Coronary artery (tissue), 2 donors: ENCODE results near the gene NELL2.

ENCODE experiments used
- DNase-seq: peaks from one replicate; pipeline ENCODE4 v3.0.0-alpha.2; 2017; ENCODE audit warnings: low spot score
- H3K27ac ChIP-seq, 2 donors: fragments of 200-600 bp; sonication (generic); one replicate each; pipeline ENCODE4 v1.5.1; 2016 to 2019
- H3K4me3 ChIP-seq: fragments of 200-600 bp; sonication (generic); 2 replicates; pipeline ENCODE4 v1.5.1; 2016; ENCODE audit warnings: mild to moderate bottlenecking, moderate library complexity
- TF ChIP-seq, protein P1 (sequence below): fragments of 200-600 bp; sonication (generic); IDR thresholded peaks from one replicate; pipeline ENCODE4 v1.5.1; 2019; ENCODE audit warnings: antibody characterized with exemption

Gene NELL2

DNA sequence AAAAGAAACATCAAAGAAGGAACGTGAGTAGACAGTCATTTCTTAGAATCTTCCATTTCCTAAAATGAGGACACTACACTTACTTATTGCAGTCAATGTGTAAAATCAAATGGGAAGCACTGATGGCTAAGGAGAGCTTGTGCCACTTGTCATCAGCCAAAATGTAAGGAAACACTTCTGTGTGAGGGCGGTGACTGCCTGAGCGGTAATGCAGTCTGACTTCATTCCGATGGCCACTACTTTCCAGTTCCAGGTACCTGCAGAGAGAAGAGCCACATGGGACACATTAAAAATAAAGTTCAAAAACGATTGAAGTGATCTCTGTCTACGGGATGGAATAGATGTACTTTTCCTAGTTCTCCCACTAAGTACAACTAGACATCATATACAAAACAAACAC, 96.3 kb downstream of the NELL2 start:
- TF ChIP-seq, protein P1, sequence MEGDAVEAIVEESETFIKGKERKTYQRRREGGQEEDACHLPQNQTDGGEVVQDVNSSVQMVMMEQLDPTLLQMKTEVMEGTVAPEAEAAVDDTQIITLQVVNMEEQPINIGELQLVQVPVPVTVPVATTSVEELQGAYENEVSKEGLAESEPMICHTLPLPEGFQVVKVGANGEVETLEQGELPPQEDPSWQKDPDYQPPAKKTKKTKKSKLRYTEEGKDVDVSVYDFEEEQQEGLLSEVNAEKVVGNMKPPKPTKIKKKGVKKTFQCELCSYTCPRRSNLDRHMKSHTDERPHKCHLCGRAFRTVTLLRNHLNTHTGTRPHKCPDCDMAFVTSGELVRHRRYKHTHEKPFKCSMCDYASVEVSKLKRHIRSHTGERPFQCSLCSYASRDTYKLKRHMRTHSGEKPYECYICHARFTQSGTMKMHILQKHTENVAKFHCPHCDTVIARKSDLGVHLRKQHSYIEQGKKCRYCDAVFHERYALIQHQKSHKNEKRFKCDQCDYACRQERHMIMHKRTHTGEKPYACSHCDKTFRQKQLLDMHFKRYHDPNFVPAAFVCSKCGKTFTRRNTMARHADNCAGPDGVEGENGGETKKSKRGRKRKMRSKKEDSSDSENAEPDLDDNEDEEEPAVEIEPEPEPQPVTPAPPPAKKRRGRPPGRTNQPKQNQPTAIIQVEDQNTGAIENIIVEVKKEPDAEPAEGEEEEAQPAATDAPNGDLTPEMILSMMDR = no peak
- H3K4me3 ChIP-seq = no peak overlapping the region

GRCh38 chr12:44778863-44779262, 97.3 kb downstream of the NELL2 start:
- TF ChIP-seq, protein P1 = no peak

More for the DNA sequence above, 96.3 kb downstream of the NELL2 start:
- H3K27ac ChIP-seq = no peak overlapping the region
- no peak for DNase-seq

DNA sequence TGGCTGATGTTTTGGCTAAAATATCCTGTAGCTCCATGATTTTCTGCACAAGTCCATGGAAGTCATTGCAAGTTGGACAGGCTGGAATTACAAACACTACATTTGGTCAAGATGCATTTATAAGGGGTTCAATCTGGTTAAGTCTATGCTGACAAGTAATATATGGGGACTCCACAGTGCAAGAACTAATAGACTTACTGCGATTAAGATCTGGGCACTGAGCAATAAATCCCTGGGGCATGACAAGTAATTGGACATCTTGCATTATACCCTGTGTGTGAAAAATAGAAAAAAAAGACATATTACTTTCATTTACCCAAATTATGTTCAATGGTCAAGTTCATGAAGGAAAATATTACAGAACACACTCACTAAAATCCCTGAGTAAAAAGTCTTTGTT, 99.1 kb downstream of the NELL2 start:
- TF ChIP-seq, protein P1 = no peak
- no peak overlapping the region for H3K4me3 ChIP-seq

More at GRCh38 chr12:44778863-44779262, 97.3 kb downstream of the NELL2 start:
- DNase-seq = no peak
- no peak overlapping the region for H3K4me3 ChIP-seq
- H3K27ac ChIP-seq = no peak overlapping the region

DNA sequence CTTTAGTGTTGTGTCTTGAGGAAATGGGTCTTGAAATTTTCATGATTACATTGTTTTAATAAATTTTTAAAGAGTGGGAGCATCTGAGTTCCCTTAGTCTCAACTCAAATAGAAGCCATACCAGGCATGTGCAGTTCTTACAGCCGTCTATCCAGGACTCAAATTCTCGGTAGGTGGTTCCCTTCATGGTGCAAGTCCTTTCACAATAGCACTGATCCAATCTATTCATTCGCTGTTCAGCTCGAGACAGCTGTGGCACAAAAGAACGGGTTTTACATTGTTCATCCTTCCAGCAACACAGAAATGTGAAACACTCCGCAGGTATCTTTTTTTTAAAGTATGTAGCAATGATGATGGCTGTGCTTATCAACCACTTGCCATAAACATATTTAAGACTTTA, 100.2 kb downstream of the NELL2 start:
- Histone ChIP-seq H3K27ac (no peak overlapping the region), H3K4me3 (no peak overlapping the region)
- TF ChIP-seq, protein P1 = no peak
- DNase-seq = no peak

More for the DNA sequence above, 99.1 kb downstream of the NELL2 start:
- DNase-seq = no peak
- no peak overlapping the region for H3K27ac ChIP-seq

DNA sequence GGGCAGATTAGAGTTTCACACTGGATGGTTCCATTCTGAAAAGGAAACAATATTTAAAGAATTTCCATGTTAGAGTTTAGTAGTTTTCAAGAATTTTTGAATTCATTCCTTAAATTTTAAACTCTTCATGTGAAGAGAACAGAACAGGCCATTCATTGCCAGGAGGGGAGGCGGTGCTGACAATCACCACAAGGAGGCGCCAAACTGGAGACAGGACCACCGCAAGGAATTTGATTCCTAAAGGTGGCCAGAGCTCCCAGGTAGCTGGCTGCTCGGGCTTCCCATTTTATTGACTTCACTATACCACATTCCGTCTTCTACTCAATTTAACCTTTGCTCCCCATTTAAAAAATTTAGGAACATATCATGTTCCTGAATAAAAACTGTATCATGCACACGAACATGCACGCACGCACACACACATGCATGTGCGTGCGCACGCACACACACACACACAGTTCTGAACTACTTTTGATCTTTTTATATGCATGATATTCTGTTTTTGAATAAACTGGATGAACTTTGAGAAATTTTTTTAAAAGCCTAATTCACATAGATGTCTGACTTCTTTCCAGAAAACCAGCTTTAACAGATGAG, 101.2 kb downstream of the NELL2 start:
- DNase-seq = no peak
- Histone ChIP-seq H3K27ac (no peak overlapping the region), H3K4me3 (no peak overlapping the region)
- TF ChIP-seq, protein P1 = no peak

GRCh38 chr12:44771485-44772021, 104.6 kb downstream of the NELL2 start:
- TF ChIP-seq, protein P1 = no peak
- DNase-seq = no peak
- no peak overlapping the region for H3K27ac ChIP-seq
- H3K4me3 ChIP-seq = no peak overlapping the region

DNA sequence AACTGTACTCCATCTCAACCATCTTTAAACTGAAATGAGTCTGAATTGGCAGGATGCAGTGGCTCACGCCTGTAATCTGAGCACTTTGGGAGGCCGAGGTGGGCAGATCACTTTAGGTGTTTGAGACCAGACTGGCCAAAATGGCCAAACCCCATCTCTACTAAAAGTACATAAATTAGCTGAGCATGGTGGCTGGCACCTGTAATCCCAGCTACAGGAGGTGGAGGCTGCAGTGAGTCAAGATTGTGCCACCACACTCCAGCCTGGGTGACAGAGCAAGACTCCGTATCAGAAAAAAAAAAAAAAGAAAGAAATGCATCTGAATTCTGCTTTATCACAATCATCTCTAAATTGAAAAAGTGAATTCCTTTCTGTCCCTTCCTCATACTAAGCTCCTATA, 110.3 kb downstream of the NELL2 start:
- no peak overlapping the region for H3K4me3 ChIP-seq
- no peak for DNase-seq
- TF ChIP-seq, protein P1 = no peak

More for the DNA sequence above, 110.3 kb downstream of the NELL2 start:
- no peak overlapping the region for H3K27ac ChIP-seq
